Measurements from ENCODE around the gene RELN. TPM values are rescaled to one million over a fixed set of nuclear protein-coding genes. Genes with fewer than 3 reads are reported as not detected.

Gene RELN
- total and polyA plus RNA-seq, 2 of the 13 experiments (the other 11 are each of a cell fraction or from before 2014, with no cell fraction given): 315 to 332 TPM

DNA sequence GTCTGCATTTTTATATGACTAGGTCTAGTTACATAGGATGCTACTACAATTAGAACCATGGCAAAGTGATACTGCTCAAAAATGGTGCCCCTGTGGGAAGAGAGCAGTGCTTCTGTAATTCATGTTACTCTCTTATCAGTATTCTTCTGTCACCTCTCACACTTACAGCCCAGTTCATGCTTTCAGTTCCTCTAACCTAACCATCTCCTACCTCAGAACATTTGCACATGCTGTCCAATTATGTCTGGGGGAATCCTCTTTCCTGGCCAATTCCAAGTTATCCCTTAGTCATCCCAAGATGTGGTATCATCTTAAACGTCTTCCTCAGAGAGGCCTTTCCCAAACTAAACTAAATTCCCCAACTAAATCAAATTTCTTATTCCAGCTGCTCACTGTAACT lies 190.2 kb downstream of the RELN start:
- no peak for TF ChIP-seq POLR2AphosphoS5 (IDR thresholded peaks at IDR 0.05; ENCODE audit: low read depth, low read length)
- no peak for TF ChIP-seq RELA (CRISPR knock-in tag; IDR thresholded peaks at IDR 0.05)
- no peak for TF ChIP-seq POLR2AphosphoS2 (IDR thresholded peaks at IDR 0.05; ENCODE audit: low read depth, low read length)
- no peak for TF ChIP-seq ZNF709 (CRISPR knock-in tag; IDR thresholded peaks at IDR 0.05)
- no peak for TF ChIP-seq SP2 (CRISPR knock-in tag; IDR thresholded peaks at IDR 0.05)
- TF ChIP-seq HES4 (CRISPR knock-in tag; IDR thresholded peaks at IDR 0.05; ENCODE audit: borderline replicate concordance): no peak
- no peak for TF ChIP-seq STAT5B (CRISPR knock-in tag; IDR thresholded peaks at IDR 0.05)
- TF ChIP-seq ZNF292 (CRISPR knock-in tag; IDR thresholded peaks at IDR 0.05; ENCODE audit: borderline replicate concordance, low read depth): no peak
- H2AFZ ChIP-seq (ENCODE audit: low read length): no peak overlapping the region
- intact Hi-C loops (cut with micrococcal nuclease; ENCODE audit: unreplicated experiment) (no loop called here), in situ Hi-C loops (cut with HindIII; ENCODE audit: extremely low pct_ligation_motif_present, low pct_unique_long_range_greater_than_20kb) (no loop called here)
- H3K27me3 ChIP-seq (ENCODE audit: control insufficient read depth in 1 of 2, insufficient read depth in 2 of 2, low read length in 2 of 2): no peaks in the 10 kb centered on the region
- peaks cover 23% of the 10 kb centered on the region for H3K4me1 ChIP-seq (ENCODE audit: insufficient read depth, low read length)
- H3K4me3 ChIP-seq (replicated peaks in 1 of 3; ENCODE audit: insufficient read depth in 1 of 3, low read depth in 2 of 3, low read length in 3 of 3): no peak overlapping the region
- BruUV-seq (replicated peaks): no TSS peak
- POLR2A ChIA-PET: no interaction called here
- 44% methylated on average over 1 of the region's 1 CpG for WGBS (ENCODE audit: low lambda C conversion rate)
- H3K79me2 ChIP-seq (ENCODE audit: insufficient read depth, low read length): peaks cover 3% of the 10 kb centered on the region
- no peaks in the 10 kb centered on the region for H4K20me1 ChIP-seq (ENCODE audit: insufficient read depth, low read length)
- H3K27ac ChIP-seq (ENCODE audit: extremely low read length, insufficient read depth, low read length): no peak overlapping the region
- peaks cover 0 to 11% of the 10 kb centered on the region in 2 experiments; a peak in 1 of 5 replicates for H3K36me3 ChIP-seq (replicated peaks in 1 of 2; ENCODE audit: control insufficient read depth in 1 of 2, insufficient read depth in 2 of 2, low read length in 2 of 2)
- FAIRE-seq (no peak), ATAC-seq (no peak), DNase-seq (ENCODE audit: low spot score) (no peak)
- H3K4me2 ChIP-seq (ENCODE audit: low read depth, low read length): no peak overlapping the region
- CTCF ChIA-PET (ENCODE audit: low intra/inter-chr PET ratio, low total read pairs): no interaction called here
- no peaks in the 10 kb centered on the region for H3K9me3 ChIP-seq (ENCODE audit: low read length)
- no peak overlapping the region for H3K9ac ChIP-seq (ENCODE audit: insufficient read depth, low read depth, low read length)

DNA sequence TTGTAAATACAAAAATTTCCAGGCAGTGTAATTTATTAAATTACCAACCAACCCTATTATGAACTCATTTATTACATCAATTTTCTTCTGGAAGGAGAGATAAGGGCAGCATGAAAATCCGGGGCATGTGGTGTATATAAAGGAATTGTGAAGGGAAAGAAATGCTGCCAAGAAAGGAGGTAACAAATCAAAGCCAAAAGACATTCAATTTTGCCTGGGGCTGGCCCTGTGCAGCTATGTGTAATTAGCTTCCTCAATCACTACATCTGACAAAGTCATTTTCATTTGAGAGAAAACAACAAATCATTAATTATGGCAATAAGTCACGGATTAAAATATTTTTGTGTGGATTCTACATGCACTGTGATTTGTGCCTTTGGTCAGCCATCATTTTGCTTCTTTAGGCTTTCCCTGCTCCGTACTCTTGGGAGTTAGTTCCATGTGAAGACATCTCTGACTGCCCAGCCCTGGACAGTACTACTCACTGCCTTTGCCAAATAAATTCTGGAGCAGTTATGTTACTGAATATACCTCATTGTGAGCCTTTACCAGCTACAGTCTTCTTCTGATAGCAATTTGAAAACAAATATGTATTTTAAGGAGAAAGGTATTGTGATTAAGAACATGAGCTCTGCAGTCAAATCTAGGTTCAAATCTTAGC lies 191.7 kb downstream of the RELN start:
- Histone ChIP-seq H3K4me3 (replicated peaks in 1 of 3; ENCODE audit: insufficient read depth in 1 of 3, low read depth in 2 of 3, low read length in 3 of 3) (no peak overlapping the region), H4K20me1 (ENCODE audit: insufficient read depth, low read length) (no peaks in the 10 kb centered on the region), H3K79me2 (ENCODE audit: insufficient read depth, low read length) (peaks cover 5% of the 10 kb centered on the region), H3K27me3 (ENCODE audit: control insufficient read depth in 1 of 2, insufficient read depth in 2 of 2, low read length in 2 of 2) (no peaks in the 10 kb centered on the region), H3K4me2 (ENCODE audit: low read depth, low read length) (no peak overlapping the region), H3K4me1 (ENCODE audit: insufficient read depth, low read length) (peaks cover 35% of the 10 kb centered on the region), H3K9me3 (ENCODE audit: low read length) (no peaks in the 10 kb centered on the region), H3K27ac (ENCODE audit: extremely low read length, insufficient read depth, low read length) (no peak overlapping the region), H3K36me3 (replicated peaks in 1 of 2; ENCODE audit: control insufficient read depth in 1 of 2, insufficient read depth in 2 of 2, low read length in 2 of 2) (peaks cover 0 to 6% of the 10 kb centered on the region in 2 experiments; a peak in 1 of 5 replicates), H2AFZ (ENCODE audit: low read length) (no peak overlapping the region), H3K9ac (ENCODE audit: insufficient read depth, low read depth, low read length) (no peak overlapping the region)
- ChIA-PET POLR2A (no interaction called here), CTCF (ENCODE audit: low intra/inter-chr PET ratio, low total read pairs) (no interaction called here)
- no peak for DNase-seq (ENCODE audit: low spot score)
- no peak for ATAC-seq
- intact Hi-C loops (cut with micrococcal nuclease; ENCODE audit: unreplicated experiment): loop anchor here (1.0 kb wide), 1 partner anchor 30 kb away; no protein-coding TSS in a partner anchor
- no peak for FAIRE-seq
- BruUV-seq (replicated peaks): no TSS peak
- in situ Hi-C loops (cut with HindIII; ENCODE audit: extremely low pct_ligation_motif_present, low pct_unique_long_range_greater_than_20kb): no loop called here
- 64% methylated on average over 3 of the region's 3 CpGs for WGBS (ENCODE audit: low lambda C conversion rate)
- TF ChIP-seq RBM22 (optimal IDR thresholded peaks at IDR 0.05; ENCODE audit: low read length) (peak; percentile 64), ZNF101 (CRISPR knock-in tag; IDR thresholded peaks at IDR 0.05; ENCODE audit: borderline replicate concordance, low read depth) (no peak), ZNF572 (CRISPR knock-in tag; IDR thresholded peaks at IDR 0.05) (no peak), ZNF776 (CRISPR knock-in tag; IDR thresholded peaks at IDR 0.05) (no peak), ZNF768 (CRISPR knock-in tag; IDR thresholded peaks at IDR 0.05) (no peak), WIZ (CRISPR knock-in tag; IDR thresholded peaks at IDR 0.05) (no peak), SAP130 (CRISPR knock-in tag; IDR thresholded peaks at IDR 0.05; ENCODE audit: low read depth) (no peak), AGO2 (optimal IDR thresholded peaks at IDR 0.05; ENCODE audit: low read depth, low read length) (peak; percentile 22)
- TF ChIP-seq, protein P1, sequence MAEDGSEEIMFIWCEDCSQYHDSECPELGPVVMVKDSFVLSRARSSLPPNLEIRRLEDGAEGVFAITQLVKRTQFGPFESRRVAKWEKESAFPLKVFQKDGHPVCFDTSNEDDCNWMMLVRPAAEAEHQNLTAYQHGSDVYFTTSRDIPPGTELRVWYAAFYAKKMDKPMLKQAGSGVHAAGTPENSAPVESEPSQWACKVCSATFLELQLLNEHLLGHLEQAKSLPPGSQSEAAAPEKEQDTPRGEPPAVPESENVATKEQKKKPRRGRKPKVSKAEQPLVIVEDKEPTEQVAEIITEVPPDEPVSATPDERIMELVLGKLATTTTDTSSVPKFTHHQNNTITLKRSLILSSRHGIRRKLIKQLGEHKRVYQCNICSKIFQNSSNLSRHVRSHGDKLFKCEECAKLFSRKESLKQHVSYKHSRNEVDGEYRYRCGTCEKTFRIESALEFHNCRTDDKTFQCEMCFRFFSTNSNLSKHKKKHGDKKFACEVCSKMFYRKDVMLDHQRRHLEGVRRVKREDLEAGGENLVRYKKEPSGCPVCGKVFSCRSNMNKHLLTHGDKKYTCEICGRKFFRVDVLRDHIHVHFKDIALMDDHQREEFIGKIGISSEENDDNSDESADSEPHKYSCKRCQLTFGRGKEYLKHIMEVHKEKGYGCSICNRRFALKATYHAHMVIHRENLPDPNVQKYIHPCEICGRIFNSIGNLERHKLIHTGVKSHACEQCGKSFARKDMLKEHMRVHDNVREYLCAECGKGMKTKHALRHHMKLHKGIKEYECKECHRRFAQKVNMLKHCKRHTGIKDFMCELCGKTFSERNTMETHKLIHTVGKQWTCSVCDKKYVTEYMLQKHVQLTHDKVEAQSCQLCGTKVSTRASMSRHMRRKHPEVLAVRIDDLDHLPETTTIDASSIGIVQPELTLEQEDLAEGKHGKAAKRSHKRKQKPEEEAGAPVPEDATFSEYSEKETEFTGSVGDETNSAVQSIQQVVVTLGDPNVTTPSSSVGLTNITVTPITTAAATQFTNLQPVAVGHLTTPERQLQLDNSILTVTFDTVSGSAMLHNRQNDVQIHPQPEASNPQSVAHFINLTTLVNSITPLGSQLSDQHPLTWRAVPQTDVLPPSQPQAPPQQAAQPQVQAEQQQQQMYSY (CRISPR knock-in tag; IDR thresholded peaks at IDR 0.05): no peak
